Prostate gland (tissue), 2 donors: Measurements from ENCODE around the gene DDAH1. TPM values are rescaled to one million over a fixed set of nuclear protein-coding genes. Genes with fewer than 3 reads are reported as not detected.

ENCODE experiments used
- DNase-seq: peaks from one replicate; pipeline ENCODE4 v3.0.0-alpha.2; 2019; ENCODE audit warnings: low spot score
- H3K27ac ChIP-seq, 2 donors: fragments of 200-600 bp; sonication (generic); 2 replicates each; pipeline ENCODE4 v1.5.1; 2017 to 2019
- H3K27me3 ChIP-seq: fragments of 200-600 bp; sonication (generic); replicated peaks from 2 replicates; pipeline ENCODE4 v1.5.1; 2019; ENCODE audit not compliant: insufficient read depth
- H3K36me3 ChIP-seq, 2 donors: fragments of 200-600 bp; sonication (generic); 1 replicate in 1 of 2; 2 replicates in 1 of 2; pipeline versions ENCODE4 v1.5.1 to v1.8.1; 2017 to 2019
- H3K4me1 ChIP-seq: fragments of 200-600 bp; sonication (generic); replicated peaks from 2 replicates; pipeline ENCODE4 v1.5.1; 2019
- H3K4me3 ChIP-seq, 2 donors: fragments of 200-600 bp; sonication (generic); 2 replicates each; pipeline ENCODE4 v1.5.1; 2017 to 2019
- H3K9me3 ChIP-seq: fragments of 200-600 bp; sonication (generic); 2 replicates; pipeline ENCODE4 v1.5.1; 2017
- CTCF ChIP-seq, 4 experiments: fragments of 200-600 bp in 2 of 4; fragments of 450-650 bp in 2 of 4; sonication (generic) in 2 of 4; IDR thresholded peaks; 1 replicate in 3 of 4; 2 replicates in 1 of 4; pipeline ENCODE4 v1.5.1; 2016 to 2019; ENCODE audit warnings: antibody characterized with exemption in 4 of 4, mild to moderate bottlenecking in 2 of 4, moderate library complexity in 2 of 4
- POLR2A ChIP-seq: fragments of 450-650 bp; IDR thresholded peaks from one replicate; pipeline ENCODE4 v1.6.1; 2016; ENCODE audit warnings: antibody characterized with exemption, mild to moderate bottlenecking
- POLR2AphosphoS5 ChIP-seq: sonication (generic); formaldehyde crosslinking; IDR thresholded peaks from one replicate; pipeline ENCODE4 v1.6.1; 2017; ENCODE audit warnings: antibody characterized with exemption
- WGBS: methylation state at CpG from one replicate; pipeline ENCODE4 v1.1.5; 2018; 5-methylcytosine and 5-hydroxymethylcytosine counted together
- intact Hi-C: fragments of 100-400 bp; cut with DNase I; formaldehyde crosslinking; loops from one replicate; pipeline ENCODE4 v1.14.2; 2022
- total RNA-seq, 2 donors: library from RNA; depleted of rRNA; stranded (reverse); fragments of >200 nt; gene quantifications; one replicate each; pipeline ENCODE4 v1.1.0, GENCODE V29; 2016

DDAH1 gene
- total RNA-seq, 2 donors from 2014 or later = 61.6 to 70.7 TPM

- 45% methylated on average over 3 of the region's 3 CpGs for WGBS
- Histone ChIP-seq H3K4me1 (no peaks in the 10 kb centered on the region), H3K36me3 (no peaks in the 10 kb centered on the region), H3K4me3 (no peak overlapping the region), H3K27me3 (no peaks in the 10 kb centered on the region), H3K9me3 (no peaks in the 10 kb centered on the region), H3K27ac (no peak overlapping the region)
- TF ChIP-seq CTCF (IDR thresholded peaks at IDR 0.05) (no peak), POLR2AphosphoS5 (no peak), POLR2A (no peak)
- DNase-seq = no peak
- intact Hi-C loops = no loop called here
Observed at GRCh38 chr1:85328713-85329397, 136.1 kb downstream of the DDAH1 start.

DNA sequence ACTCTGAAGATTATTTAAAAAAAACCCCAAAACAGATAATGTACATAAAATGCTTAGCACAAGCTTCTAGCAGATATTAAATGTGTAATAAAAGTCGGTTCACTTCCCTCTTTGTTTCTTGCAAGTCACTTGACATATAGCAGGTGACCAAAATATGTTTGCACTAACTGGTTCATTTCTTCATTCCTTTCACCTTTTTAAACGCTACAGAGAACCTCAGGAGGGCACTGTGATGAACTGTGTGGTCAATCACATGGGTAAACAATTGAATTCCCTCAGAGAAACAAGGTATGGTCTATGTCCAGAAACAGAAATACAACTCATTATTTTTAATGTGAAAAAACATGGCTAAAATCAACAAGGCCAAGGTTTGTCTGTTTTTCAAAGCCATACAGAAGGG is 137.2 kb downstream of the DDAH1 start:
- TF ChIP-seq POLR2AphosphoS5 = no peak
- no peak for TF ChIP-seq CTCF (IDR thresholded peaks at IDR 0.05)
- TF ChIP-seq POLR2A = no peak
- 62% methylated on average over 2 of the region's 2 CpGs for WGBS
- Histone ChIP-seq H3K4me3 (no peak overlapping the region), H3K9me3 (no peaks in the 10 kb centered on the region), H3K36me3 (no peaks in the 10 kb centered on the region), H3K27me3 (no peaks in the 10 kb centered on the region), H3K4me1 (no peaks in the 10 kb centered on the region), H3K27ac (no peak overlapping the region)
- intact Hi-C loops = no loop called here
- no peak for DNase-seq

GRCh38 chr1:85326851-85327250 is 138.1 kb downstream of the DDAH1 start:
- H3K27ac ChIP-seq = no peak overlapping the region
- TF ChIP-seq CTCF (IDR thresholded peaks at IDR 0.05) (no peak), POLR2AphosphoS5 (no peak), POLR2A (no peak)
- H3K4me3 ChIP-seq = no peak overlapping the region
- DNase-seq = no peak
- 95% methylated on average over 5 of the region's 5 CpGs for WGBS
- H3K4me1 ChIP-seq = no peaks in the 10 kb centered on the region
- H3K36me3 ChIP-seq = no peaks in the 10 kb centered on the region
- intact Hi-C loops = no loop called here
- H3K9me3 ChIP-seq = no peaks in the 10 kb centered on the region
- no peaks in the 10 kb centered on the region for H3K27me3 ChIP-seq

- TF ChIP-seq POLR2A (no peak), POLR2AphosphoS5 (no peak), CTCF (IDR thresholded peaks at IDR 0.05) (no peak)
- no peaks in the 10 kb centered on the region for H3K27me3 ChIP-seq
- 89% methylated on average over 2 of the region's 2 CpGs for WGBS
- no peak overlapping the region for H3K27ac ChIP-seq
- no peaks in the 10 kb centered on the region for H3K4me1 ChIP-seq
- intact Hi-C loops = no loop called here
- H3K36me3 ChIP-seq = no peaks in the 10 kb centered on the region
- DNase-seq = no peak
- no peaks in the 10 kb centered on the region for H3K9me3 ChIP-seq
- no peak overlapping the region for H3K4me3 ChIP-seq
Observed at GRCh38 chr1:85326336-85326735, 138.6 kb downstream of the DDAH1 start.

GRCh38 chr1:85325920-85326319 is 139.0 kb downstream of the DDAH1 start:
- Histone ChIP-seq H3K4me1 (no peaks in the 10 kb centered on the region), H3K36me3 (no peaks in the 10 kb centered on the region), H3K27ac (no peak overlapping the region), H3K27me3 (no peaks in the 10 kb centered on the region), H3K9me3 (no peaks in the 10 kb centered on the region), H3K4me3 (no peak overlapping the region)
- intact Hi-C loops = no loop called here
- TF ChIP-seq CTCF (IDR thresholded peaks at IDR 0.05) = no peak
- no peak for TF ChIP-seq POLR2AphosphoS5
- no peak for TF ChIP-seq POLR2A
- DNase-seq = no peak
